NB4 (cell line): ENCODE measurements around the gene STXBP3.

Experiments
- POLR2A ChIP-seq: IDR thresholded peaks from 2 replicates; pipeline ENCODE4 v1.6.1; 2011; ENCODE audit warnings: mild to moderate bottlenecking; ENCODE audit not compliant: insufficient read length; ENCODE audit errors: extremely low read depth
- TF ChIP-seq, protein P1 (sequence below): IDR thresholded peaks from one replicate; pipeline ENCODE4 v1.5.1; 2012; ENCODE audit warnings: low read depth, low read length

DNA sequence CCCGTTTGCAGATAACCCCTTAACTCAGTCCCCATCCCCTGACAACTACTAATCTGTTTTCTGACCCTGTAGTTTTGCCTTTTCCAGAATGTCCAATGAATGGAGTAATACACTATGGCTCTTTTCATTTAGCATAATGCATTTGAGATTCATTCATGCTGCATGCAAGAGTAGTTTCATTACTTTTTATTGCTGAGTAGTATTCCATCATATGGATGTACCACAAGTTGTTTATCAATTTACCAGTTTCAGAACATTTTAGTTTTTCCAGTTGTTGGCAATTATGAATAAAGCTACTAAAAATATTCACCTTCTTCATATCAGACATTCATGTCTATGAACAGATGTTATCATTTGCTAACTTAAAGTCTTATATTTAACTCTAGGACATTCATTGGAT, 45.3 kb downstream of the STXBP3 start:
- TF ChIP-seq, protein P1, sequence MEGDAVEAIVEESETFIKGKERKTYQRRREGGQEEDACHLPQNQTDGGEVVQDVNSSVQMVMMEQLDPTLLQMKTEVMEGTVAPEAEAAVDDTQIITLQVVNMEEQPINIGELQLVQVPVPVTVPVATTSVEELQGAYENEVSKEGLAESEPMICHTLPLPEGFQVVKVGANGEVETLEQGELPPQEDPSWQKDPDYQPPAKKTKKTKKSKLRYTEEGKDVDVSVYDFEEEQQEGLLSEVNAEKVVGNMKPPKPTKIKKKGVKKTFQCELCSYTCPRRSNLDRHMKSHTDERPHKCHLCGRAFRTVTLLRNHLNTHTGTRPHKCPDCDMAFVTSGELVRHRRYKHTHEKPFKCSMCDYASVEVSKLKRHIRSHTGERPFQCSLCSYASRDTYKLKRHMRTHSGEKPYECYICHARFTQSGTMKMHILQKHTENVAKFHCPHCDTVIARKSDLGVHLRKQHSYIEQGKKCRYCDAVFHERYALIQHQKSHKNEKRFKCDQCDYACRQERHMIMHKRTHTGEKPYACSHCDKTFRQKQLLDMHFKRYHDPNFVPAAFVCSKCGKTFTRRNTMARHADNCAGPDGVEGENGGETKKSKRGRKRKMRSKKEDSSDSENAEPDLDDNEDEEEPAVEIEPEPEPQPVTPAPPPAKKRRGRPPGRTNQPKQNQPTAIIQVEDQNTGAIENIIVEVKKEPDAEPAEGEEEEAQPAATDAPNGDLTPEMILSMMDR = no peak
- TF ChIP-seq POLR2A = no peak
